GM12878 (cell line): ENCODE data around the gene SLC25A52. TPM values are rescaled to one million over a fixed set of nuclear protein-coding genes. Genes with fewer than 3 reads are reported as not detected.

ENCODE experiments used
- ATAC-seq: fragments of 200-7000 bp; cut with Tn5 transposase; 3 replicates; pipeline ENCODE4 v1.9.1; 2020; ENCODE audit warnings: mild to moderate bottlenecking, moderate library complexity
- BruUV-seq: library from RNA; stranded (reverse); fragments of 400-500 nt; replicated peaks from 2 replicates; lab custom pipeline; 2021; lab: Mats Ljungman, UMichigan
- CTCF ChIA-PET: fragments of 300-600 bp; sonication (Branson Sonifier 250); formaldehyde crosslinking; extraction: SDS; loops from one replicate; lab custom pipeline; 2021; ENCODE audit warnings: inconsistent platforms; lab: Yijun Ruan, JAX
- POLR2A ChIA-PET: fragments of 350-600 bp; formaldehyde crosslinking; extraction: SDS; loops from one replicate; lab custom pipeline; 2021; ENCODE audit warnings: inconsistent platforms; lab: Charles Lee
- RAD21 ChIA-PET: fragments of 300-600 bp; sonication (Branson Sonifier 250); formaldehyde crosslinking; loops from one replicate; lab custom pipeline; 2023; ENCODE audit warnings: antibody characterized with exemption; ENCODE audit not compliant: unreplicated experiment; lab: Charles Lee
- SMC1A ChIA-PET: fragments of 300-600 bp; sonication (Branson Sonifier 250); formaldehyde crosslinking; loops from one replicate; lab custom pipeline; 2023; ENCODE audit not compliant: unreplicated experiment, uncharacterized antibody; lab: Charles Lee
- DNase-seq: peaks from one replicate; pipeline ENCODE4 v3.0.0-alpha.2; 2011; ENCODE audit warnings: low read depth, low spot score
- FAIRE-seq: peaks from 3 replicates; lab custom pipeline; 2011; peaks lifted over from hg19 to GRCh38; lab: Jason Lieb, UNC
- H2AFZ ChIP-seq: 2 replicates; pipeline ENCODE4 v1.6.0; 2011; ENCODE audit warnings: low read depth, low read length, control low read depth; ENCODE audit not compliant: control insufficient read depth
- H3K27ac ChIP-seq: 2 replicates; pipeline ENCODE4 v1.5.1; 2011; ENCODE audit warnings: control low read depth; ENCODE audit not compliant: control insufficient read depth, insufficient read depth
- H3K27me3 ChIP-seq, 2 experiments: replicated peaks in 1 of 2; 2 replicates each; pipeline versions ENCODE4 v1.6.0 to v1.6.1; 2011; ENCODE audit warnings: low read length in 1 of 2; ENCODE audit not compliant: control insufficient read depth in 2 of 2, insufficient read depth in 2 of 2
- H3K36me3 ChIP-seq, 2 experiments: 2 replicates each; pipeline ENCODE4 v1.5.1; 2011; ENCODE audit warnings: low read length in 1 of 2; ENCODE audit not compliant: control insufficient read depth in 2 of 2, insufficient read depth in 2 of 2
- H3K4me1 ChIP-seq: 2 replicates; pipeline ENCODE4 v1.6.1; 2011; ENCODE audit warnings: mild to moderate bottlenecking, low read length, moderate library complexity, mixed read lengths; ENCODE audit not compliant: control insufficient read depth, insufficient read depth
- H3K4me2 ChIP-seq: 2 replicates; pipeline ENCODE4 v1.6.0; 2011; ENCODE audit warnings: control low read depth; ENCODE audit not compliant: control insufficient read depth, insufficient read depth
- H3K4me3 ChIP-seq: fragments of 200-600 bp; sonication (generic); 2 replicates; pipeline ENCODE4 v1.5.1; 2016
- H3K79me2 ChIP-seq: 2 replicates; pipeline ENCODE4 v1.6.0; 2011; ENCODE audit warnings: low read length; ENCODE audit not compliant: control insufficient read depth, insufficient read depth
- H3K9ac ChIP-seq: 2 replicates; pipeline ENCODE4 v1.8.0; 2011; ENCODE audit warnings: low read length, control low read depth, mixed read lengths; ENCODE audit not compliant: control insufficient read depth, insufficient read depth
- H3K9me3 ChIP-seq: replicated peaks from 3 replicates; pipeline ENCODE4 v1.5.1; 2011; ENCODE audit warnings: mild to moderate bottlenecking, low read length; ENCODE audit not compliant: control insufficient read depth, insufficient read depth
- H4K20me1 ChIP-seq: 2 replicates; pipeline ENCODE4 v1.6.0; 2011; ENCODE audit not compliant: control insufficient read depth, insufficient read depth
- CHD2 ChIP-seq: IDR thresholded peaks from 2 replicates; pipeline ENCODE4 v1.6.1; 2011; ENCODE audit warnings: low read depth, low read length, improper control_type of control experiment, borderline replicate concordance
- CTCF ChIP-seq, 3 experiments: IDR thresholded peaks in 2 of 3; conservative IDR thresholded peaks in 1 of 3; 2 replicates each; pipeline ENCODE4 v1.5.1; 2011; ENCODE audit warnings: low read depth in 3 of 3, low read length in 3 of 3, mild to moderate bottlenecking in 3 of 3, control low read depth in 2 of 3, moderate library complexity in 2 of 3, inconsistent platforms in 1 of 3, mixed read lengths in 1 of 3; ENCODE audit not compliant: control insufficient read depth in 2 of 3, insufficient read depth in 1 of 3; ENCODE audit errors: extremely low read depth in 1 of 3
- ETV6 ChIP-seq, 2 experiments: fragments of 450-650 bp in 1 of 2; IDR thresholded peaks in 1 of 2; conservative IDR thresholded peaks in 1 of 2; 2 replicates each; pipeline ENCODE4 v1.6.1; 2014; ENCODE audit warnings: antibody characterized with exemption in 1 of 2, borderline replicate concordance in 1 of 2, low read depth in 1 of 2, mild to moderate bottlenecking in 1 of 2, moderate library complexity in 1 of 2
- FOS ChIP-seq: IDR thresholded peaks from 3 replicates; pipeline ENCODE4 v1.6.1; 2011; ENCODE audit warnings: borderline replicate concordance; ENCODE audit not compliant: insufficient read length; ENCODE audit errors: extremely low read depth
- FOXK2 ChIP-seq: fragments of 450-650 bp; IDR thresholded peaks from 2 replicates; pipeline ENCODE4 v1.6.1; 2017; ENCODE audit warnings: mild to moderate bottlenecking, moderate library complexity
- LARP7 ChIP-seq: fragments of 450-650 bp; IDR thresholded peaks from 2 replicates; pipeline ENCODE4 v1.6.1; 2017; ENCODE audit warnings: mild to moderate bottlenecking
- RAD21 ChIP-seq: IDR thresholded peaks from 2 replicates; pipeline ENCODE4 v1.6.1; 2011; ENCODE audit warnings: mild to moderate bottlenecking, low read depth, low read length, moderate library complexity; ENCODE audit not compliant: insufficient read depth
- SMARCA5 ChIP-seq: fragments of 450-650 bp; IDR thresholded peaks from 2 replicates; pipeline ENCODE4 v1.6.1; 2017; ENCODE audit warnings: mild to moderate bottlenecking
- TBL1XR1 ChIP-seq: IDR thresholded peaks from 2 replicates; pipeline ENCODE4 v1.6.1; 2012; ENCODE audit warnings: low read depth, low read length, improper control_type of control experiment
- YY1 ChIP-seq: IDR thresholded peaks from 2 replicates; pipeline ENCODE4 v1.6.1; 2011; ENCODE audit warnings: low read depth, mild to moderate bottlenecking, low read length
- ZNF24 ChIP-seq: fragments of 450-650 bp; IDR thresholded peaks from 2 replicates; pipeline ENCODE4 v1.6.1; 2017; ENCODE audit warnings: antibody characterized with exemption, mild to moderate bottlenecking
- ZNF274 ChIP-seq: IDR thresholded peaks from one replicate; pipeline ENCODE4 v1.8.0; 2011; ENCODE audit not compliant: insufficient read length, insufficient read depth
- WGBS: methylation state at CpG from one replicate; pipeline ENCODE4 v1.1.6; 2016; ENCODE audit warnings: low lambda C conversion rate; ENCODE audit not compliant: insufficient replicate concordance, insufficient coverage; ENCODE audit errors: missing lambda C conversion rate; 5-methylcytosine and 5-hydroxymethylcytosine counted together
- in situ Hi-C: fragments of 300-500 bp; cut with MboI; formaldehyde crosslinking; loops from 9 replicates; pipeline ENCODE4 v1.14.3; 2018; ENCODE audit warnings: mixed read lengths
- intact Hi-C: fragments of 100-400 bp; cut with micrococcal nuclease; formaldehyde crosslinking; loops from one replicate; pipeline ENCODE4 v1.14.2; 2022; ENCODE audit not compliant: unreplicated experiment
- polyA plus RNA-seq, 11 experiments: library from polyadenylated mRNA; depleted of rRNA in 4 of 11; unstranded in 6 of 11; stranded (reverse) in 5 of 11; fragments of >200 nt; fragmentation: Nextera tagmentation in 4 of 11; fragmentation: Illumina TruSeq in 1 of 11; extraction: Ambion mirVana in 4 of 11; extraction: Trizol in 1 of 11; gene quantifications; 1 replicate in 1 of 11; 2 replicates in 10 of 11; pipeline versions ENCODE4 v1.2.1 to v1.2.3, GENCODE V29; 2011 to 2016; ENCODE audit warnings: inconsistent platforms in 2 of 11, missing spikeins in 2 of 11, low read depth in 1 of 11
- total RNA-seq, 4 experiments: library from RNA; depleted of rRNA in 3 of 4; stranded (reverse); fragments of >200 nt in 3 of 4; fragmentation: Illumina TruSeq in 1 of 4; extraction: Trizol in 1 of 4; gene quantifications; 2 replicates each; pipeline versions ENCODE4 v1.2.1 to v1.2.3, GENCODE V29; 2013 to 2021
- TF ChIP-seq, protein P1 (sequence below): fragments of 450-650 bp; IDR thresholded peaks from 2 replicates; pipeline ENCODE4 v1.6.1; 2017; ENCODE audit warnings: antibody characterized with exemption, mild to moderate bottlenecking, moderate library complexity
- TF ChIP-seq, protein P2 (sequence below): fragments of 450-650 bp; formaldehyde crosslinking; IDR thresholded peaks from 2 replicates; pipeline ENCODE4 v1.5.0; 2022; ENCODE audit warnings: mild to moderate bottlenecking, missing genetic modification characterization

SLC25A52 gene
- total and polyA plus RNA-seq, 10 of the 15 experiments (the other 5 are each of a cell fraction or from before 2014, with no cell fraction given), result not detected

GRCh38 chr18:31710826-31711225, 49.9 kb downstream of the SLC25A52 start:
- H2AFZ ChIP-seq, result peak overlapping the region; percentile 22
- POLR2A ChIA-PET, result no interaction called here
- H3K4me1 ChIP-seq, result no peaks in the 10 kb centered on the region
- no TSS peak for BruUV-seq
- RAD21 ChIA-PET, result no interaction called here
- DNase-seq (no peak), ATAC-seq (peak; percentile 92), FAIRE-seq (no peak)
- no peak overlapping the region for H3K4me3 ChIP-seq
- no peaks in the 10 kb centered on the region for H4K20me1 ChIP-seq
- CTCF ChIA-PET, result interaction anchor here (1.0 to 1.6 kb wide), 3 partner anchors 9 to 100 kb away, joined by 3 to 6 read pairs (median 5); no protein-coding TSS in a partner anchor
- intact Hi-C loops, result no loop called here
- SMC1A ChIA-PET, result interaction anchor here (1.3 kb wide), 1 partner anchor 62 kb away, joined by 4 read pairs; no protein-coding TSS in a partner anchor
- in situ Hi-C loops, result no loop called here
- TF ChIP-seq TBL1XR1, result no peak
- no peak for TF ChIP-seq LARP7
- TF ChIP-seq, protein P1, sequence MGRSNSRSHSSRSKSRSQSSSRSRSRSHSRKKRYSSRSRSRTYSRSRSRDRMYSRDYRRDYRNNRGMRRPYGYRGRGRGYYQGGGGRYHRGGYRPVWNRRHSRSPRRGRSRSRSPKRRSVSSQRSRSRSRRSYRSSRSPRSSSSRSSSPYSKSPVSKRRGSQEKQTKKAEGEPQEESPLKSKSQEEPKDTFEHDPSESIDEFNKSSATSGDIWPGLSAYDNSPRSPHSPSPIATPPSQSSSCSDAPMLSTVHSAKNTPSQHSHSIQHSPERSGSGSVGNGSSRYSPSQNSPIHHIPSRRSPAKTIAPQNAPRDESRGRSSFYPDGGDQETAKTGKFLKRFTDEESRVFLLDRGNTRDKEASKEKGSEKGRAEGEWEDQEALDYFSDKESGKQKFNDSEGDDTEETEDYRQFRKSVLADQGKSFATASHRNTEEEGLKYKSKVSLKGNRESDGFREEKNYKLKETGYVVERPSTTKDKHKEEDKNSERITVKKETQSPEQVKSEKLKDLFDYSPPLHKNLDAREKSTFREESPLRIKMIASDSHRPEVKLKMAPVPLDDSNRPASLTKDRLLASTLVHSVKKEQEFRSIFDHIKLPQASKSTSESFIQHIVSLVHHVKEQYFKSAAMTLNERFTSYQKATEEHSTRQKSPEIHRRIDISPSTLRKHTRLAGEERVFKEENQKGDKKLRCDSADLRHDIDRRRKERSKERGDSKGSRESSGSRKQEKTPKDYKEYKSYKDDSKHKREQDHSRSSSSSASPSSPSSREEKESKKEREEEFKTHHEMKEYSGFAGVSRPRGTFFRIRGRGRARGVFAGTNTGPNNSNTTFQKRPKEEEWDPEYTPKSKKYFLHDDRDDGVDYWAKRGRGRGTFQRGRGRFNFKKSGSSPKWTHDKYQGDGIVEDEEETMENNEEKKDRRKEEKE, result no peak
- TF ChIP-seq SMARCA5, result no peak
- peak; percentile 20 to 42 (median 23); a peak in 5 of 6 replicates for TF ChIP-seq CTCF (IDR thresholded peaks at IDR 0.05 in 2 of 3, conservative IDR thresholded peaks at IDR 0.05 in 1 of 3; ENCODE audit: control insufficient read depth in 2 of 3, extremely low read depth in 1 of 3, insufficient read depth in 1 of 3, low read depth in 3 of 3, low read length in 3 of 3)
- no peak for TF ChIP-seq YY1
- no peak for TF ChIP-seq ETV6 (conservative IDR thresholded peaks at IDR 0.05 in 1 of 2, IDR thresholded peaks at IDR 0.05 in 1 of 2; ENCODE audit: borderline replicate concordance in 1 of 2, low read depth in 1 of 2)
- no peak for TF ChIP-seq CHD2
- TF ChIP-seq ZNF24, result no peak
- no peak for TF ChIP-seq FOXK2
- no peak for TF ChIP-seq ZNF274
- TF ChIP-seq RAD21, result peak; percentile 31
- TF ChIP-seq FOS, result no peak
- TF ChIP-seq, protein P2, sequence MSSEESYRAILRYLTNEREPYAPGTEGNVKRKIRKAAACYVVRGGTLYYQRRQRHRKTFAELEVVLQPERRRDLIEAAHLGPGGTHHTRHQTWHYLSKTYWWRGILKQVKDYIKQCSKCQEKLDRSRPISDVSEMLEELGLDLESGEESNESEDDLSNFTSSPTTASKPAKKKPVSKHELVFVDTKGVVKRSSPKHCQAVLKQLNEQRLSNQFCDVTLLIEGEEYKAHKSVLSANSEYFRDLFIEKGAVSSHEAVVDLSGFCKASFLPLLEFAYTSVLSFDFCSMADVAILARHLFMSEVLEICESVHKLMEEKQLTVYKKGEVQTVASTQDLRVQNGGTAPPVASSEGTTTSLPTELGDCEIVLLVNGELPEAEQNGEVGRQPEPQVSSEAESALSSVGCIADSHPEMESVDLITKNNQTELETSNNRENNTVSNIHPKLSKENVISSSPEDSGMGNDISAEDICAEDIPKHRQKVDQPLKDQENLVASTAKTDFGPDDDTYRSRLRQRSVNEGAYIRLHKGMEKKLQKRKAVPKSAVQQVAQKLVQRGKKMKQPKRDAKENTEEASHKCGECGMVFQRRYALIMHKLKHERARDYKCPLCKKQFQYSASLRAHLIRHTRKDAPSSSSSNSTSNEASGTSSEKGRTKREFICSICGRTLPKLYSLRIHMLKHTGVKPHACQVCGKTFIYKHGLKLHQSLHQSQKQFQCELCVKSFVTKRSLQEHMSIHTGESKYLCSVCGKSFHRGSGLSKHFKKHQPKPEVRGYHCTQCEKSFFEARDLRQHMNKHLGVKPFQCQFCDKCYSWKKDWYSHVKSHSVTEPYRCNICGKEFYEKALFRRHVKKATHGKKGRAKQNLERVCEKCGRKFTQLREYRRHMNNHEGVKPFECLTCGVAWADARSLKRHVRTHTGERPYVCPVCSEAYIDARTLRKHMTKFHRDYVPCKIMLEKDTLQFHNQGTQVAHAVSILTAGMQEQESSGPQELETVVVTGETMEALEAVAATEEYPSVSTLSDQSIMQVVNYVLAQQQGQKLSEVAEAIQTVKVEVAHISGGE, result no peak
- no peak overlapping the region for H3K4me2 ChIP-seq
- H3K79me2 ChIP-seq, result no peaks in the 10 kb centered on the region
- H3K27me3 ChIP-seq, result no peaks in the 10 kb centered on the region
- no peaks in the 10 kb centered on the region for H3K36me3 ChIP-seq
- WGBS, result 96% methylated on average over 3 of the region's 3 CpGs
- no peaks in the 10 kb centered on the region; the same call in 2 of the 3 replicates for H3K9me3 ChIP-seq
- H3K9ac ChIP-seq, result no peak overlapping the region
- no peak overlapping the region for H3K27ac ChIP-seq
